ENCODE measurements around the gene NLGN1. TPM values are rescaled to one million over a fixed set of nuclear protein-coding genes. Genes with fewer than 3 reads are reported as not detected.

NLGN1 gene
- total RNA-seq, 5 donors from 2014 or later (not counting 1 experiment from before 2014, with no cell fraction given) = 0.18 TPM; not detected in 4

DNA sequence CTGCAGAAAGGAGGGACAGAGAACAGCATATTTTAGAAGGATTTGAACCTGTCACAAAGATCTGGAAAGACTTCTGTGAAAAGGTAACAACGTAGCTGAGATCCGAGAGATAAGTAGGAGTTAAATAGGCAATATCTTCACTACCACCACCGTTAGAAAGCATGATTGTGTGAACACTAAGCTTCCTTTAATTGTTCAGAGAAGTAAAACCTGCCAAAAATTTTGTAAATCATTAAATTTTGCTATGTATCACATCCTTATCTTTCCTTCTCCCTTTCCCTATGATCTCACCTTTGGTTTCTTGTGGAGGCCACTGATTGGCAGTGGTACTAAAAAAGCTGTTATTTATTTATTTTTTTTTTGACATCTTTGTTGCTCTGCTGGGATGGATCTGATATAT is 346.9 kb downstream of the NLGN1 start:
- no peaks in the 10 kb centered on the region for H3K27me3 Mint-ChIP-seq
- no peak overlapping the region for H3K4me3 ChIP-seq (ENCODE audit: control insufficient read depth in 1 of 2, extremely low read depth in 1 of 2, low read length in 1 of 2)

GRCh38 chr3:173744895-173745294 is 347.4 kb downstream of the NLGN1 start:
- Histone ChIP-seq H3K4me3 (ENCODE audit: control insufficient read depth in 1 of 2, extremely low read depth in 1 of 2, low read length in 1 of 2) (no peak overlapping the region), H3K27ac (ENCODE audit: low read length) (no peak overlapping the region), H3K36me3 (ENCODE audit: control insufficient read depth in 2 of 2, extremely low read depth in 1 of 2, insufficient read depth in 1 of 2, low read length in 1 of 2) (no peaks in the 10 kb centered on the region), H3K4me1 (ENCODE audit: control insufficient read depth in 1 of 2, extremely low read depth in 1 of 2, insufficient read depth in 2 of 2, low read length in 2 of 2) (no peaks in the 10 kb centered on the region), H3K9me3 (no peaks in the 10 kb centered on the region), H3K27me3 (replicated peaks in 1 of 2; ENCODE audit: control insufficient read depth in 2 of 2, extremely low read depth in 1 of 2, insufficient read depth in 2 of 2, low read length in 1 of 2) (no peaks in the 10 kb centered on the region)
- Mint-ChIP-seq H3K27ac (no peak overlapping the region), H3K27me3 (no peaks in the 10 kb centered on the region), H3K36me3 (no peaks in the 10 kb centered on the region), H3K9me3 (peaks cover 5 to 7% (median 5%) of the 10 kb centered on the region in 3 donors), H3K4me3 (no peak overlapping the region), H3K4me1 (no peaks in the 10 kb centered on the region)
- POLR2A ChIA-PET = no interaction called here
- ATAC-seq (replicated peaks in 1 of 4) = no peak
- CTCF ChIA-PET = interaction anchor here in 1 of 2 donors (0.5 kb wide), 1 partner anchor 208 kb away, joined by 3 read pairs; no protein-coding TSS in a partner anchor
- no peak for DNase-seq
- WGBS (ENCODE audit: insufficient coverage) = 100% methylated on average over 1 of the region's 4 CpGs

More for the DNA sequence above, 346.9 kb downstream of the NLGN1 start:
- no peaks in the 10 kb centered on the region for H3K36me3 Mint-ChIP-seq
- no peaks in the 10 kb centered on the region for H3K9me3 ChIP-seq
- H3K9me3 Mint-ChIP-seq = peaks cover 5 to 7% (median 5%) of the 10 kb centered on the region in 3 donors
- POLR2A ChIA-PET = no interaction called here
- H3K36me3 ChIP-seq (ENCODE audit: control insufficient read depth in 2 of 2, extremely low read depth in 1 of 2, insufficient read depth in 1 of 2, low read length in 1 of 2) = no peaks in the 10 kb centered on the region
- H3K27ac ChIP-seq (ENCODE audit: low read length) = no peak overlapping the region
- ATAC-seq (replicated peaks in 1 of 4) (no peak), DNase-seq (no peak)
- WGBS (ENCODE audit: insufficient coverage) = no CpG with 5 or more reads among the region's 3 CpGs
- CTCF ChIA-PET = no interaction called here
- no peak overlapping the region for H3K4me3 Mint-ChIP-seq
- no peaks in the 10 kb centered on the region for H3K27me3 ChIP-seq (replicated peaks in 1 of 2; ENCODE audit: control insufficient read depth in 2 of 2, extremely low read depth in 1 of 2, insufficient read depth in 2 of 2, low read length in 1 of 2)
- no peaks in the 10 kb centered on the region for H3K4me1 ChIP-seq (ENCODE audit: control insufficient read depth in 1 of 2, extremely low read depth in 1 of 2, insufficient read depth in 2 of 2, low read length in 2 of 2)
- H3K27ac Mint-ChIP-seq = no peak overlapping the region
- H3K4me1 Mint-ChIP-seq = no peaks in the 10 kb centered on the region

GRCh38 chr3:173745952-173746682 is 348.6 kb downstream of the NLGN1 start:
- Mint-ChIP-seq H3K36me3 (no peaks in the 10 kb centered on the region), H3K9me3 (no peaks in the 10 kb centered on the region), H3K27ac (no peak overlapping the region), H3K4me3 (no peak overlapping the region), H3K27me3 (no peaks in the 10 kb centered on the region), H3K4me1 (no peaks in the 10 kb centered on the region)
- H3K27ac ChIP-seq (ENCODE audit: low read length) = no peak overlapping the region
- H3K4me1 ChIP-seq (ENCODE audit: control insufficient read depth in 1 of 2, extremely low read depth in 1 of 2, insufficient read depth in 2 of 2, low read length in 2 of 2) = no peaks in the 10 kb centered on the region
- no peak overlapping the region for H3K4me3 ChIP-seq (ENCODE audit: control insufficient read depth in 1 of 2, extremely low read depth in 1 of 2, low read length in 1 of 2)
- no peak for DNase-seq
- no peaks in the 10 kb centered on the region for H3K9me3 ChIP-seq
- WGBS (ENCODE audit: insufficient coverage) = 69% methylated on average over 3 of the region's 4 CpGs
- no peaks in the 10 kb centered on the region for H3K27me3 ChIP-seq (replicated peaks in 1 of 2; ENCODE audit: control insufficient read depth in 2 of 2, extremely low read depth in 1 of 2, insufficient read depth in 2 of 2, low read length in 1 of 2)
- CTCF ChIA-PET = no interaction called here
- POLR2A ChIA-PET = no interaction called here
- ATAC-seq (replicated peaks in 1 of 4) = no peak
- no peaks in the 10 kb centered on the region for H3K36me3 ChIP-seq (ENCODE audit: control insufficient read depth in 2 of 2, extremely low read depth in 1 of 2, insufficient read depth in 1 of 2, low read length in 1 of 2)

DNA sequence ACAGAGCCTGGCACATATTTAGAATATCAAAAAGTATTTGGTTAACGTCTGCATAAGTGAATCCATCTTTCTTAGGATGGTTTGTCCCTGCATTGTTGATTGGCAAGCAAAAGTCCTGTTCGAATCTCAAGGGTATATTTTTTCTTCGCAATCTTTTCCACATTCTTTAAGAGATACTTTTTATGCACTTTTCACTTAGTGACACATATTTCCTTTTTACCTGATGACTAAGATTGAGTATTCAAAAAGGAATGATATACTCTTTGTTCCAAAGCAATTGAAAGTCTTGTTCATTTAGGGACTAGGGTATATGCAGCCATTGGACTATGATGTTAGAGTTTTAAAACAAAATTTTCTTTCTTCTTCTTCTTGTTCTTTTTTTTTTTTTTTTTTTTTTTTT is 349.9 kb downstream of the NLGN1 start:
- Mint-ChIP-seq H3K4me3 (no peak overlapping the region), H3K27ac (no peak overlapping the region), H3K36me3 (no peaks in the 10 kb centered on the region), H3K9me3 (no peaks in the 10 kb centered on the region), H3K4me1 (no peaks in the 10 kb centered on the region), H3K27me3 (no peaks in the 10 kb centered on the region)
- DNase-seq = no peak
- no peak overlapping the region for H3K4me3 ChIP-seq (ENCODE audit: control insufficient read depth in 1 of 2, extremely low read depth in 1 of 2, low read length in 1 of 2)
- H3K36me3 ChIP-seq (ENCODE audit: control insufficient read depth in 2 of 2, extremely low read depth in 1 of 2, insufficient read depth in 1 of 2, low read length in 1 of 2) = no peaks in the 10 kb centered on the region
- no peak overlapping the region for H3K27ac ChIP-seq (ENCODE audit: low read length)
- WGBS (ENCODE audit: insufficient coverage) = no CpG with 5 or more reads among the region's 3 CpGs
- ChIA-PET CTCF (no interaction called here), POLR2A (no interaction called here)
- no peaks in the 10 kb centered on the region for H3K9me3 ChIP-seq
- ATAC-seq (replicated peaks in 1 of 4) = no peak
- H3K4me1 ChIP-seq (ENCODE audit: control insufficient read depth in 1 of 2, extremely low read depth in 1 of 2, insufficient read depth in 2 of 2, low read length in 2 of 2) = no peaks in the 10 kb centered on the region
- H3K27me3 ChIP-seq (replicated peaks in 1 of 2; ENCODE audit: control insufficient read depth in 2 of 2, extremely low read depth in 1 of 2, insufficient read depth in 2 of 2, low read length in 1 of 2) = no peaks in the 10 kb centered on the region

- no peak for DNase-seq
- Histone ChIP-seq H3K27me3 (replicated peaks in 1 of 2; ENCODE audit: control insufficient read depth in 2 of 2, extremely low read depth in 1 of 2, insufficient read depth in 2 of 2, low read length in 1 of 2) (no peaks in the 10 kb centered on the region), H3K4me1 (ENCODE audit: control insufficient read depth in 1 of 2, extremely low read depth in 1 of 2, insufficient read depth in 2 of 2, low read length in 2 of 2) (no peaks in the 10 kb centered on the region), H3K9me3 (no peaks in the 10 kb centered on the region), H3K36me3 (ENCODE audit: control insufficient read depth in 2 of 2, extremely low read depth in 1 of 2, insufficient read depth in 1 of 2, low read length in 1 of 2) (no peaks in the 10 kb centered on the region), H3K4me3 (ENCODE audit: control insufficient read depth in 1 of 2, extremely low read depth in 1 of 2, low read length in 1 of 2) (no peak overlapping the region), H3K27ac (ENCODE audit: low read length) (no peak overlapping the region)
- Mint-ChIP-seq H3K4me3 (no peak overlapping the region), H3K9me3 (no peaks in the 10 kb centered on the region), H3K36me3 (no peaks in the 10 kb centered on the region), H3K27ac (no peak overlapping the region), H3K4me1 (no peaks in the 10 kb centered on the region), H3K27me3 (no peaks in the 10 kb centered on the region)
- ATAC-seq (replicated peaks in 1 of 4) = no peak
- ChIA-PET CTCF (no interaction called here), POLR2A (no interaction called here)
- no CpG with 5 or more reads among the region's 1 CpG for WGBS (ENCODE audit: insufficient coverage)
These were observed 350.6 kb downstream of the NLGN1 start for GRCh38 chr3:173748105-173748504.

GRCh38 chr3:173750095-173750494 is 352.6 kb downstream of the NLGN1 start:
- ChIA-PET POLR2A (no interaction called here), CTCF (interaction anchor here in 1 of 2 donors (0.6 kb wide), 1 partner anchor 1737 kb away, joined by 3 read pairs; no protein-coding TSS in a partner anchor)
- no peaks in the 10 kb centered on the region for H3K36me3 Mint-ChIP-seq
- WGBS (ENCODE audit: insufficient coverage) = no CpG with 5 or more reads among the region's 2 CpGs
- ATAC-seq (replicated peaks in 1 of 4) (no peak), DNase-seq (no peak)
- H3K9me3 ChIP-seq = no peaks in the 10 kb centered on the region
- no peak overlapping the region for H3K4me3 ChIP-seq (ENCODE audit: control insufficient read depth in 1 of 2, extremely low read depth in 1 of 2, low read length in 1 of 2)
- H3K36me3 ChIP-seq (ENCODE audit: control insufficient read depth in 2 of 2, extremely low read depth in 1 of 2, insufficient read depth in 1 of 2, low read length in 1 of 2) = no peaks in the 10 kb centered on the region
- H3K4me1 ChIP-seq (ENCODE audit: control insufficient read depth in 1 of 2, extremely low read depth in 1 of 2, insufficient read depth in 2 of 2, low read length in 2 of 2) = no peaks in the 10 kb centered on the region
- H3K4me3 Mint-ChIP-seq = no peak overlapping the region
- H3K27ac Mint-ChIP-seq = no peak overlapping the region
- H3K27ac ChIP-seq (ENCODE audit: low read length) = no peak overlapping the region
- H3K27me3 ChIP-seq (replicated peaks in 1 of 2; ENCODE audit: control insufficient read depth in 2 of 2, extremely low read depth in 1 of 2, insufficient read depth in 2 of 2, low read length in 1 of 2) = no peaks in the 10 kb centered on the region
- H3K27me3 Mint-ChIP-seq = no peaks in the 10 kb centered on the region
- H3K4me1 Mint-ChIP-seq = no peaks in the 10 kb centered on the region
- no peaks in the 10 kb centered on the region for H3K9me3 Mint-ChIP-seq

Measured in T-cell (primary cell).